K562 (cell line): ENCODE data around the gene EML6.

Experiments used
- RB1 ChIP-seq: fragments of 450-650 bp; IDR thresholded peaks from 2 replicates; pipeline ENCODE4 v1.6.1; 2017; ENCODE audit warnings: low read depth, mild to moderate bottlenecking
- RREB1 ChIP-seq: fragments of 250-450 bp; sonication (Bioruptor Pico); IDR thresholded peaks from 2 replicates; pipeline ENCODE4 v1.4.0; 2020
- YY1 ChIP-seq, 3 experiments: IDR thresholded peaks; 2 replicates each; pipeline ENCODE4 v1.6.1; 2011; ENCODE audit warnings: low read length in 2 of 3, mild to moderate bottlenecking in 2 of 3, moderate library complexity in 2 of 3, borderline replicate concordance in 1 of 3, control low read depth in 1 of 3, low read depth in 1 of 3; ENCODE audit not compliant: insufficient read depth in 3 of 3, insufficient replicate concordance in 2 of 3, control insufficient read depth in 1 of 3, insufficient read length in 1 of 3; ENCODE audit errors: extremely low read depth in 1 of 3

- no peak for TF ChIP-seq RB1
- TF ChIP-seq RREB1 (CRISPR knock-in tag) = no peak
- no peak for TF ChIP-seq YY1 (IDR thresholded peaks at IDR 0.05; ENCODE audit: borderline replicate concordance in 1 of 3, control insufficient read depth in 1 of 3, extremely low read depth in 1 of 3, insufficient read depth in 3 of 3, insufficient read length in 1 of 3, insufficient replicate concordance in 2 of 3, low read depth in 1 of 3, low read length in 2 of 3)
Measured at GRCh38 chr2:54789878-54790277, 66.4 kb downstream of the EML6 start.
